ENCODE results near the gene PRKAG1.

GRCh38 chr12:48994224-48995085 is 24.1 kb downstream of the PRKAG1 start:
- TF ChIP-seq CTCF (IDR thresholded peaks at IDR 0.05) (no peak), POLR2A (IDR thresholded peaks at IDR 0.05; ENCODE audit: low read depth) (no peak)
